GM12892 (cell line): Measurements from ENCODE around the gene USP15.

ENCODE experiments used
- POLR2A ChIP-seq: IDR thresholded peaks from 2 replicates; pipeline ENCODE4 v1.6.1; 2011; ENCODE audit warnings: low read depth, low read length, control low read depth
- POLR2AphosphoS5 ChIP-seq: IDR thresholded peaks from 2 replicates; pipeline ENCODE4 v1.6.1; 2011; ENCODE audit warnings: low read depth, low read length, control low read depth
- TAF1 ChIP-seq: IDR thresholded peaks from 2 replicates; pipeline ENCODE4 v1.6.1; 2011; ENCODE audit warnings: low read depth, mild to moderate bottlenecking, control low read depth, low read length, borderline replicate concordance

DNA sequence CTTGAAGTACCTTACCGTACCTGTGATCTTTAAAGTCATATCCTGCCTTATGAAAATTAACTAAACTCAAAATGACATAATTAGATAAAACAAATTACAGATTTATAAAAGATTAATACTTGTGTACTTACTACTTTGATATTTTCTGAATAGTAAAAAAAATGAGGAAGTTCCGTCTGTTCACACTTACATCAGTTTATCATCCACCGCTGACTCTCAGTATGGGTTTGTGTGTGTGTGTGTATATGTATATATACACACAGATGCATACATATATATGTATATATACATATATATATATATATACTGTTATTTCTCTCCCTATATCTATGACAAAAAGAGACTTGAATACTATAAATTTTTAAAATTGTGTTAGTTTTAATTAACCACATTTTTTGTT, 141.4 kb downstream of the USP15 start:
- TF ChIP-seq POLR2A (no peak), TAF1 (no peak), POLR2AphosphoS5 (no peak)
